KMS-11 (cell line): Measurements from ENCODE around the gene TBCD.

Experiments used
- H2AFZ ChIP-seq: fragments of 200-600 bp; sonication (generic); 2 replicates; pipeline ENCODE4 v1.6.1; 2016; ENCODE audit warnings: antibody characterized with exemption, mixed run types, low read depth
- H3K27ac ChIP-seq: fragments of 200-600 bp; sonication (generic); 2 replicates; pipeline ENCODE4 v1.6.1; 2016; ENCODE audit warnings: mild to moderate bottlenecking, mixed run types
- H3K27me3 ChIP-seq: fragments of 200-600 bp; sonication (generic); 2 replicates; pipeline ENCODE4 v1.6.1; 2017; ENCODE audit warnings: mild to moderate bottlenecking, low read depth, mixed run types, moderate library complexity; ENCODE audit not compliant: insufficient read depth
- H3K36me3 ChIP-seq: fragments of 200-600 bp; sonication (generic); 2 replicates; pipeline ENCODE4 v1.6.1; 2017; ENCODE audit warnings: mild to moderate bottlenecking, mixed run types; ENCODE audit not compliant: insufficient read depth
- H3K4me1 ChIP-seq: fragments of 200-600 bp; sonication (generic); 2 replicates; pipeline ENCODE4 v1.6.1; 2016; ENCODE audit warnings: mild to moderate bottlenecking, low read depth, mixed run types; ENCODE audit not compliant: poor library complexity, severe bottlenecking
- H3K4me2 ChIP-seq: fragments of 200-600 bp; sonication (generic); 2 replicates; pipeline ENCODE4 v1.7.0; 2016; ENCODE audit warnings: mild to moderate bottlenecking, mixed run types
- H3K4me3 ChIP-seq: fragments of 200-600 bp; sonication (generic); IDR thresholded peaks from 2 replicates; pipeline ENCODE4 v1.6.1; 2017; ENCODE audit warnings: low read depth, low read length, mixed read lengths; ENCODE audit not compliant: insufficient read depth
- H3K79me2 ChIP-seq: fragments of 200-600 bp; sonication (generic); 2 replicates; pipeline ENCODE4 v1.6.1; 2016; ENCODE audit warnings: low read depth, mixed run types; ENCODE audit not compliant: insufficient read depth
- H3K9ac ChIP-seq: fragments of 200-600 bp; sonication (generic); 2 replicates; pipeline ENCODE4 v1.6.1; 2016; ENCODE audit warnings: mild to moderate bottlenecking, mixed run types
- H4K20me1 ChIP-seq: fragments of 200-600 bp; sonication (generic); 2 replicates; pipeline ENCODE4 v1.6.1; 2016; ENCODE audit warnings: mild to moderate bottlenecking, mixed run types; ENCODE audit not compliant: insufficient read depth
- CTCF ChIP-seq: fragments of 200-600 bp; sonication (generic); conservative IDR thresholded peaks from 2 replicates; pipeline ENCODE4 v1.6.1; 2017; ENCODE audit warnings: low read depth, mild to moderate bottlenecking, antibody characterized with exemption, low read length, moderate library complexity, mixed read lengths

Gene TBCD

GRCh38 chr17:82745524-82745923 lies 6.3 kb upstream of the TBCD start:
- Histone ChIP-seq H3K27me3 (no peaks in the 10 kb centered on the region), H4K20me1 (no peaks in the 10 kb centered on the region), H3K79me2 (no peaks in the 10 kb centered on the region), H3K9ac (no peak overlapping the region), H2AFZ (no peak overlapping the region), H3K4me2 (no peak overlapping the region), H3K27ac (no peak overlapping the region), H3K4me3 (no peak overlapping the region), H3K36me3 (no peaks in the 10 kb centered on the region), H3K4me1 (no peaks in the 10 kb centered on the region)
- no peak for TF ChIP-seq CTCF

GRCh38 chr17:82748756-82749155 lies 3.1 kb upstream of the TBCD start:
- no peak overlapping the region for H2AFZ ChIP-seq
- no peaks in the 10 kb centered on the region for H3K36me3 ChIP-seq
- H3K9ac ChIP-seq, result no peak overlapping the region
- no peak overlapping the region for H3K4me3 ChIP-seq
- no peak overlapping the region for H3K4me2 ChIP-seq
- H3K27me3 ChIP-seq, result no peaks in the 10 kb centered on the region
- no peaks in the 10 kb centered on the region for H4K20me1 ChIP-seq
- peaks cover 8% of the 10 kb centered on the region for H3K4me1 ChIP-seq
- peaks cover 14% of the 10 kb centered on the region; the same call in 1 of the 2 replicates for H3K79me2 ChIP-seq
- no peak overlapping the region for H3K27ac ChIP-seq
- no peak for TF ChIP-seq CTCF

GRCh38 chr17:82750241-82750908 lies 1.5 kb upstream of the TBCD start:
- H3K27me3 ChIP-seq, result no peaks in the 10 kb centered on the region
- no peak overlapping the region for H3K9ac ChIP-seq
- peaks cover 17% of the 10 kb centered on the region for H3K4me1 ChIP-seq
- no peak overlapping the region for H3K4me3 ChIP-seq
- H2AFZ ChIP-seq, result no peak overlapping the region
- no peaks in the 10 kb centered on the region for H3K36me3 ChIP-seq
- H3K79me2 ChIP-seq, result peaks cover 25% of the 10 kb centered on the region
- no peak for TF ChIP-seq CTCF
- no peaks in the 10 kb centered on the region for H4K20me1 ChIP-seq
- no peak overlapping the region for H3K27ac ChIP-seq
- H3K4me2 ChIP-seq, result no peak overlapping the region

GRCh38 chr17:82751171-82751570 lies 694 bp upstream of the TBCD start:
- Histone ChIP-seq H3K27ac (no peak overlapping the region; the same call in 1 of the 2 replicates), H3K79me2 (peaks cover 33% of the 10 kb centered on the region), H3K9ac (peak overlapping the region; percentile 58; the same call in 1 of the 2 replicates), H3K4me3 (no peak overlapping the region), H3K27me3 (no peaks in the 10 kb centered on the region), H3K36me3 (no peaks in the 10 kb centered on the region), H4K20me1 (peaks cover 4% of the 10 kb centered on the region; the same call in 1 of the 2 replicates), H3K4me1 (peaks cover 24% of the 10 kb centered on the region), H2AFZ (peak overlapping the region; percentile 60; the same call in 1 of the 2 replicates), H3K4me2 (no peak overlapping the region)
- TF ChIP-seq CTCF, result no peak
